ENCODE data around the gene CORT.
A peak's percentile ranks its signal among the peaks of the same experiment; 100 is the strongest.

CORT gene

DNA sequence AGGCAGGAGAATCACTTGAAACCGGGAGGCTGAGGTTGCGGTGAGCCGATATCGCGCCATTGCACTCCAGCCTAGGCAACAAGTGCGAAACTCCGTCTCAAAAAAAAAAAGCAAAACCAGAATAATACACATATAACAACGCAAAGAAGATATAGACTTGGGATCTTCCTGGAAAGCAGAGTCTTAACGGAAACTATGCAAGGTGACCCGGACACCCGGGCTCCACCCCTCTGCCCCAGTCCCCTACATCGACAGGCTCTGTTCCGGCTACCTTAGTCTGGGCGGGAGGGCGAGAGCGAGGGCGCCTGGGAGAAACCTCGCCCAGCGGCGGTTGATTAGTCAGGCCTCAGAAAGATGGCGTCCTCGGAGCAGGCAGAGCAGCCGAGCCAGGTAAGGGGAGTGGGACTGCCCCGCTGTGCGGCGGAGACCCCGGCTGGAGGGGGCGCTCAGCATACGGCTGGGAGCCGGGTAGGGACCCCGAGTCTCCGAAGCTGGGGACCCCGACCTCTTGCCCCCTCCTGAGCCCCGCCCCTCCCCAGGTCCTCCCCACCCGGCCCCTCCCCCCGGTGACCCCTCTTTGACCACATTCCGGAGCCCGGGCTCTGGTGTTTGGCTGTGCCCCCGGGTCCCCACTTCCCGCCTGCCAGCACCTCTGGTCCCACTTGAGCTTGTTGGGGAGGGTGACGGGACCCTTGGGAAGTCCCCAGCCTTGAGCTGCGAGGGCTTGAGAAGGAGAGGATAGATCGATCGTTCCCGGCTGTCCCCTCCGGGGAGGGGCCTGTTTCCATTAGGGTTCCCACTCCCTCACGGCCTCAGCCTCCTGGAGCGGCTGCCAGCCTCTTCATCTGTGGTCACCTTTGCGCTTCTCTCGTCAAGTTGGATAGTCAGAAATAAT is 25.0 kb downstream of the CORT start, which contains the start of gene PEX14:
Gene PEX14, plus strand, starts transcription at position 338 of the 895 bp plus-strand sequence. Its CDS starts 17 bp downstream, at position 355.
- peak; percentile 27 to 87 (median 73) for DNase-seq

DNA sequence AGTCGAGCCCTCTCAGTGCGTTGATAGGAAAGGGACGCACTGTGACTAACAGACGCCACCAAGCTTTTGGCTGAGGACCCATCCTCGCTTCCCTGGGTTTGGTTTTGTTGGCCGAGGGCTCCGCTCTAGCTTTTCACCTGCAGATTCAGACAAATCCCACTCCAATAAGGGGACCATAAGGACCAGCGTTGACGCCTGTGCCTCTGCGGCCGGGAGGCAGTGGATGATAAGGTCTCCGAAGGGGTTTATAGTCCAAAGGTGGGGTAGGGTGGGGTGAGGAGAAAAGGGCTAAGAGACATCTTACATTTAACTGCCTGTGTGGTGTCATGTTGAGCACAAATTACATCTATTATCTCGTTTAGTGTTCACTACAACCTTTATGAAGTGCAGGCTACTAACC is 25.7 kb downstream of the CORT start:
- peak in 1 of 51 donors; percentile 50 for DNase-seq

DNA sequence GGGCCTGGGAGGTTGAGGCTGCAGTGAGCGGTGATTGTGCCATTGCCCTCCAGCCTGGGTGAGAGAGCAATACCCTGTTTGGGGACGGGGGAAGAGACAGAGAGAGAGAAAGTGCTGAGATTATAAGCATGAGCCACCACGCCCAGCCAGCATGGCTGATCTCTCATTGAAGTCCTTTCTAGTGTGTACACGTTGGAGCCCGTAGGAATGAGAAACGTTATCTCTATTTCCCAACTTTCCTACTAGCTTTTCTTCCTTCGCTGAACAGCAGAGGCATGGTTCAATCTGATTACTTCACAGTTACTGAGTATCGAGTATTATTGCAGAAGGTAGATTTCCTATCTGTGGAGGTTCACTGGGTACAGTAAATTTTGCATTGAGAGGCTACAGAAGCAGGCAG is 29.5 kb downstream of the CORT start:
- DNase-seq = no peak

DNA sequence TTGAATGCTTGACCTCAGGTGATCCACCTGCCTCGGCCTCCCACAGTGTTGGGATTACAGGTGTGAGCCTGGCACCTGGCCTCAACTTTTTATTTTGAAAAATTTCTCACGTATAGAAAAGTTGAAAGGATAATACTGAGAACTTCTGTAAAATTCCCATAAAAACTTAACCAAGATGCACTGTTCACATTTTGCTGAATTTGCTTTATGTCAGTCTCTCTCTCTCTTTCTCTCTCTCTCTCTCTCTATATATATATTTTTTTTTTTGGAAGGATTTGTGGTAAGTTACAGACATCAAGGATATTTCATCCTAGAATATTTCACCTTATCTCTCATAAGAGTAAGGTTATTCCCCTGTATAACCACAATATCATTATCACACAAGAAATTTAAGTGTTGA is 30.8 kb downstream of the CORT start:
- DNase-seq = no peak

DNA sequence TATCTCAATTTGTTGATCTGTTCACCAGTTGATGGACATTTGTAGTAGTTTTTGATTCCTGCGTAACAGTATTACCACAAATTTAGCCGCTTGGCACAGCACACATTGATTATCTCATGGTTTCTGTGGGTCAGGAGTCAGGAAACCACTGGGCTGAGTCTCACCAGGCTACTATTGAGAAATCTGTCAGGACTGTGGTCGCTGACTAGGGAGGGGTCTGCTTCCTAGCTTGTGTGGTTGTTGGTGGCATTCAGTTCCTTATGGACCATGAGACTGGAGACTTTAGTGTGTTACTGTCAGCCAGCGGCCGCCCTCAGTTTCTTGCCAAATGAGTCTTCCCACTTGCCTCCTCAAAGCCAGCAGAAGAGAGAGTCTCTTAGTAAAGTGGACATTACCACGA is 34.7 kb downstream of the CORT start:
- DNase-seq = no peak

DNA sequence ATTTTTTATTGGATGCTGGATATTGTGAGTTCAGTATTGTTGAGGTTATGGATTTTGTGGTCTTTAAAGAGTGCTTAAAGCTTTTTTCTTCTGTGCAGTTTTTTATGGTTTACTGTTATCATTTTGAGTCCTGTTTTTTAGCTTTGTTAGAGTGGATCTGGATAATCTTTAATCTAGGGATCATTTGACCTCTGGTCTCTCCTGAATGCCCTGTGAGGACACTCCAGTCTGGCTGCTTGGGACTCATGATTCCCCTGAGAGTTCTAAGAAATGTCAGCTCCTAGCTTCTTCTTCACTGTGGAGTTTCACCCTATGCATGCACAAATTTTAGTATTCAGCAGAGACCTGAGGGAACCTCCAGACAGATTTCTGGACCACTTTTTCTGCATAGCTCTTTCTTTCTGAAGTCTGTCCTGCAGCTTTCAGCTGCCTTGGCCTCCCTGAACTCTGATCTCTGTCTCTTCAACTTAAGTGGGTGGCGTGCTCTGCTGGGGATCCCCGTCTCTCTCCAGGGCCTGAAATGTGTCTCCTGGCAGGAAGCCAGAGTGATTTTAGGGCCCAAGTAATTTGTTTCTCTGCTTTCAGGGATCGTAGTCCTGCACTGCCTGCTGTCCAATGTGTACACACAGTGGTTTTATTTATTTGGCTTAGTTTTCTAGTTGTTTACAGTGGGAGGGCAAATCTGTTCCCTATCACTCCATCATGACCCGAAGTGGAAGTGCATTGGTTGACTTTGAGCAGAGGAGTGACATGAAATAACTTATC is 39.6 kb downstream of the CORT start:
- DNase-seq = no peak

DNA sequence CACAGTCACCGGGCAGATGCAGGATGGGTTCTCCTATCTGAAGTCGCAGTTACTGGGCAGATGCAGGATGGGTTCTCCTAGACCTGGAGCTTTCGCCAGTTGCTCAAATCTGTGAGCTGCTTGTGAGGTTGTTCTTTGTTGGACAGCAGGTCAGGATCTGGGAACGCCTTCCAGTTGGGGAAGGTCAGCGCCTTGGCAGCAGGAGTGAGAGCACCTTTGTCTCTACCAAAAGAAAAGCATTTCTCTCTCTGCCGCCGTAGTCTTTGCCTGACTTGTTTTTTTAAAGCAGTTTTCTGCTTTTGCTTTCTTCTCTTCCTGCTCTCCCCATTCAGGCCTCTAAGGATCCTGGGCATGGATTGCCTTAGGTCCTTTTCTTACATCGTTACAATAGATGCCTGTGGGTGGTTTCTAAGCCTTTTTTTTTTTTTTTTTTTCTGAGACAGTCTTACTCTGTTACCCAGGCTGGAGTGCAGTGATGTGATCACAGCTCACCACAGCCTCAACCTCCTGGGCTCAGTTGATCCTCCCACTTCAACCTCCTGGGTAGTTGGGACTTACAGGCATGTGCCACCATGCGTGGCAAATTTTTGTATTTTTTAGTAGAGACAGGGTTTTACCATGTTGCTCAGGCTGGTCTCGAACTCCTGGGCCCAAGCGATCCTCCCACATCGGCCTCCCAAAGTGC is 40.6 kb downstream of the CORT start:
- peak in 4 of 51 donors; percentile 1 to 20 (median 18) for DNase-seq

DNA sequence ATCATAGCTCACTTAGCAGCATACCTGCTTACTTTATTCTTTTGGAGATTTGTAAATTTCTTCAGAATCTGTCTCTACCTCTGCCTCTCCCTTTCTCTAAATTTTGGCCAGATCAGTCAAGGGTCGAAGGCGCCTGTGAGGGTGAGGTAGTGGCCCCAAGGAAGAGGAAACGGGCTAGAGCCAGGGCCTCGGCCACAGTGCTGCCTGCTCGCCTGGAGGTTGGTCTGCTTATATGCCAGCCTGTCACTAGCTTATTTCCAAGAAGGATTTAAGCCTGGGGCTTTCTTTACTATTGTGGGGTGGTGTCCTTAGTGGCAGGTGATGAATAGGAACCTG is 44.6 kb downstream of the CORT start:
- no peak for DNase-seq

DNA sequence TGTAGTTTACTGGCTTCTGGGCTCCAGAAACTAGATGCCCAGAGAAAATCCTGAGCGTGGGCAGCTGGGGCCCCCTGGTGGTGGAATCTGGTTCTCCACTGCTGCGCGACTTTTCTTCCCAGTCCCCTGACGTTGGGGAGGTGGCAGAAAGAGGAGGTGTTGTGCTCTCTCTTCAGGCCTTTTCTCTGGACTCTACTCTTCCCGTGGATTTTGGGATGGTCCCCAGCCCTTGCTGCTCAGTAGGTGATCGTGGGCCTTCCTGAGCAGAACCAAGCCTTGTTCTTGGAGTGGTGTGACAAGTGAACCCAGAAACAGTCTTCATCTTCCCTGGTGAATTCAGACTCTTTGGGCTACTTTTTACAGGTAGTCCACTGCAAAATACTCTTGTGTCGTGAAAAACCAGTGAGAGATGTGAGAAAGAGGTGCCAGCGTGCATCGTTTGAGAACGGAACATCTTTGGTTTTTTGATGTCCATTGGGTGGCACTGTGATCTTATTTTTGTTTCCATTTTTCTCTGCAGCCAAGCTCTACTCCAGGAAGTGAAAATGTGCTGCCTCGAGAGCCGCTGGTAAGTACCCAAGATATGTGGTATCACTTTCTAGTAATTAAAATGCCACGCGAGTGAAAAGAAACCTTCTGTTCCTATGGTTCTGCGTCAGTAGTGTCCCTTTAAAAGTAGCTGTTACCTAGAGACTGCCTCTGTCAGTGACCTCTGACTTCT is 45.1 kb downstream of the CORT start:
- peak in 49 of 51 donors; percentile 8 to 88 (median 62) for DNase-seq

DNA sequence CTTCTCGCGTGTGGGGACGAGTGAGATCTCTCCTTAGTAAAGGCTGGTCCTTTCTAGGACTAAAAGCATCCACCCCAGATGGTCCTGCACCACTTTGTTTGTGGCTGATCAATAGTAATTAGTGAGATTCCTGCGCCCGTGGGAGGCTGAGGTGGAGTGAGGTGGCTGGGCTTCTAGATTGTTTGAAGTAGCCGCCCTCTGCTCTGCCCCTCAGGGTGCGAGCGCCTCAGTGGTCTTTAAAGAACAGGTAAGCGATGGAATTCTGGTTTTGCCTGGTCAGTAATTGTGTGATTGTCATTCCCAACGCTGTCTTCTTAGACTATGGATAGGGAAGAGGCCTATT is 45.6 kb downstream of the CORT start:
- no peak for DNase-seq

DNA sequence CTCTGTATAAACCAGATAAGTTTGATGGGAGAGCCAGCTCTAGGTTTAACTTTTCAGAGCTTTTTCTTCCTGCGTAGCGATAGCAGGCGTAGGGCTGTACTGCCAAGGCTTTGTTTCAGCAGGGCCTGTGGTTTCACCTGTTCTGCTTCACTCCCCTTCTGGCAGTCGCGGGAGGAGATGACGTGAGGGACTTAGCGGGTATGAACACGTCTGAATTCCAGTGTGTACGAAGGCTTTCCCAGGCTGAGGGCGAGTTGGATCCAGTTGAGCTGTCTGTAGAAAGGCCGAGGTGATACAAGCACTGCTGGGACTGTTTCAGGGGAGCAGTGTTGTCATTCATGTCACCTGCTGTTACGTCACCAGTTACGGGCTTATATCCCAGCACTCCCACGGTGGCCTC is 46.1 kb downstream of the CORT start:
- no peak for DNase-seq

DNA sequence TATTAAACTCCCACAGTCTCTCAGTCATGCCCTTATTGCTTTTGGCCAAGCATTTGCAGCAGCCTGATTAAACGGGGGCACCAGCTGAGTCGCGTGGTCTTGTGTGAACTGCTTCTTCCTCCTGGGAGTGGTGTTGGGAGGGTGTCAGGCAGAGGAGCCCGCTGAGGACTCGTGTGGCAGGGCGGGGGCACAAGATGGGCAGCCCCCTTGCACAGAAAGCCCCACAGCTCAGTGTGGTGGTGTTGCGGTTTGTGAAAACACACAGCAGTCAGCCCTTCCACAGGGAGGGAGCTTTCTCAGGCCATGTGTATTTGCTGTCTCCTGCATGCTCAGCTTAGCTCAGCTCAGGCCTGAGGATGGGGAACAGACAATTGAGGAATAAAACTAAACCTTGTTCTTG is 47.3 kb downstream of the CORT start:
- DNase-seq = no peak

DNA sequence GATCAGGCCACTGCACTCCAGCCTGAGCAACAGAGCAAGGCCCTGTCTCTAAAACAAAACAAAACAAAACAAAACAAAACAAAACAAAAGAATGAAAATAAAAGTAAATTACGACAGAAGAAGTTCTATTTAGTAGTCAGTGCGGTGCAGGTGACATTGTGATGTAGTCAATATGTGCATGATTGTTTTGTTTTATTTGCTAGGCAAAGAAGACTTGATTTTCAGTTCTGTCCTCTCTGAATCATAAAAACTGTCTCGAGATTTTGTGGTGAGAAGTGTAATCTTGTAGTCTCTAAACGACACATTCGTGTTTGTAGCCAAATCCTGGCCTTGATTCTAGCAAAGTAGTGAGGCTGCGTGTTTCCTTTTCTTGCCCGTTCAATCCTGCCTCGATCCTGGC is 48.4 kb downstream of the CORT start:
- DNase-seq = no peak

Data from hypothalamus (tissue), 51 donors.